ENCODE results near the gene DMD.

GRCh38 chrX:31522760-31523159 lies 1688.6 kb downstream of the DMD start:
- TF ChIP-seq, protein P1, sequence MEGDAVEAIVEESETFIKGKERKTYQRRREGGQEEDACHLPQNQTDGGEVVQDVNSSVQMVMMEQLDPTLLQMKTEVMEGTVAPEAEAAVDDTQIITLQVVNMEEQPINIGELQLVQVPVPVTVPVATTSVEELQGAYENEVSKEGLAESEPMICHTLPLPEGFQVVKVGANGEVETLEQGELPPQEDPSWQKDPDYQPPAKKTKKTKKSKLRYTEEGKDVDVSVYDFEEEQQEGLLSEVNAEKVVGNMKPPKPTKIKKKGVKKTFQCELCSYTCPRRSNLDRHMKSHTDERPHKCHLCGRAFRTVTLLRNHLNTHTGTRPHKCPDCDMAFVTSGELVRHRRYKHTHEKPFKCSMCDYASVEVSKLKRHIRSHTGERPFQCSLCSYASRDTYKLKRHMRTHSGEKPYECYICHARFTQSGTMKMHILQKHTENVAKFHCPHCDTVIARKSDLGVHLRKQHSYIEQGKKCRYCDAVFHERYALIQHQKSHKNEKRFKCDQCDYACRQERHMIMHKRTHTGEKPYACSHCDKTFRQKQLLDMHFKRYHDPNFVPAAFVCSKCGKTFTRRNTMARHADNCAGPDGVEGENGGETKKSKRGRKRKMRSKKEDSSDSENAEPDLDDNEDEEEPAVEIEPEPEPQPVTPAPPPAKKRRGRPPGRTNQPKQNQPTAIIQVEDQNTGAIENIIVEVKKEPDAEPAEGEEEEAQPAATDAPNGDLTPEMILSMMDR (IDR thresholded peaks at IDR 0.05) = no peak
- TF ChIP-seq EZH2 (IDR thresholded peaks at IDR 0.05; ENCODE audit: borderline replicate concordance, insufficient read depth, low read depth, low read length, poor library complexity, severe bottlenecking) = no peak
